IPS DF 6.9 (cell line): ENCODE results near the gene MEA1.

Source experiments
- DNase-seq: peaks from one replicate; pipeline ENCODE4 v3.0.0-alpha.2; 2013; ENCODE audit warnings: low read depth, low spot score
- H3K27ac ChIP-seq: one replicate; pipeline ENCODE4 v1.5.1; 2013; ENCODE audit warnings: low read length, control low read depth
- H3K27me3 ChIP-seq: 2 replicates; pipeline ENCODE4 v1.6.1; 2013; ENCODE audit warnings: mild to moderate bottlenecking, low read length; ENCODE audit not compliant: control insufficient read depth, insufficient read depth
- H3K36me3 ChIP-seq: 2 replicates; pipeline ENCODE4 v1.6.1; 2013; ENCODE audit warnings: low read length; ENCODE audit not compliant: control insufficient read depth, insufficient read depth
- H3K4me1 ChIP-seq: 2 replicates; pipeline ENCODE4 v1.6.1; 2013; ENCODE audit warnings: low read length; ENCODE audit not compliant: control insufficient read depth, insufficient read depth
- H3K4me3 ChIP-seq: 2 replicates; pipeline ENCODE4 v1.5.1; 2013; ENCODE audit warnings: mild to moderate bottlenecking, low read length
- H3K9me3 ChIP-seq: 2 replicates; pipeline ENCODE4 v1.6.1; 2013; ENCODE audit warnings: low read length, inconsistent platforms; ENCODE audit not compliant: control insufficient read depth, insufficient read depth
- WGBS: extraction: QIAGEN DNeasy Blood & Tissue Kit; methylation state at CpG from one replicate; pipeline ENCODE4 v1.1.7; 2013; ENCODE audit warnings: mixed read lengths, missing lambda C conversion rate; ENCODE audit not compliant: insufficient read length, insufficient coverage; 5-methylcytosine and 5-hydroxymethylcytosine counted together

Gene MEA1

DNA sequence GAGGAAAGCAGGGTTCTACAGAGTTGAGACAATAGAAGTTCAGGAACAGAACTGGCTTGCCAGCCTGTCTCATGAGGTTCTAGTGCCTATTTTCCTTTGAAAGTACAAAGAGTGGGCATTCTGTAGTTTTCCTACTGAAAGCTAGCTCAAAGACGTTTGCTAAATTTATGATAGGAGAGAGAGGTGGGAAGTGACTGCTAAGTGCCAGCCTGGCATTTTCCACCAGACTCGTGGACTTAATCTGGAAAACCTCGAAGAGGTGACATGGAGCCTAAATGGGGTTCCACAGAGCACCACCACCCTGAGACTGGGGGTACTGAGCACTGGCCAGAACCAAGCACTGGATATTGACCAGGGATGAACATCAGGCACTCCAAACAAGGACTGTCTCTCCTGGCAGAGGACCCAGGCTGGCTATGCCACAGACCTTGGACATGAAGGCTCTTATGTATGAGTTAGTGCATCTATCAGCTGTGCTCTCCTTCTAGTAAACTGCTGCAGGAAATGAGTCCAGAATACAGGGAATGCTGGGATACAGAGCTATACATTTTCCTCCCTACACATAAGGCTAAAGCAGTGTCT, 41.9 kb downstream of the MEA1 start:
- Histone ChIP-seq H3K36me3 (peaks cover 3% of the 10 kb centered on the region; the same call in 1 of the 2 replicates), H3K9me3 (no peaks in the 10 kb centered on the region), H3K27ac (no peak overlapping the region), H3K4me1 (no peaks in the 10 kb centered on the region), H3K27me3 (no peaks in the 10 kb centered on the region), H3K4me3 (no peak overlapping the region)
- no CpG with 5 or more reads among the region's 3 CpGs for WGBS
- no peak for DNase-seq

DNA sequence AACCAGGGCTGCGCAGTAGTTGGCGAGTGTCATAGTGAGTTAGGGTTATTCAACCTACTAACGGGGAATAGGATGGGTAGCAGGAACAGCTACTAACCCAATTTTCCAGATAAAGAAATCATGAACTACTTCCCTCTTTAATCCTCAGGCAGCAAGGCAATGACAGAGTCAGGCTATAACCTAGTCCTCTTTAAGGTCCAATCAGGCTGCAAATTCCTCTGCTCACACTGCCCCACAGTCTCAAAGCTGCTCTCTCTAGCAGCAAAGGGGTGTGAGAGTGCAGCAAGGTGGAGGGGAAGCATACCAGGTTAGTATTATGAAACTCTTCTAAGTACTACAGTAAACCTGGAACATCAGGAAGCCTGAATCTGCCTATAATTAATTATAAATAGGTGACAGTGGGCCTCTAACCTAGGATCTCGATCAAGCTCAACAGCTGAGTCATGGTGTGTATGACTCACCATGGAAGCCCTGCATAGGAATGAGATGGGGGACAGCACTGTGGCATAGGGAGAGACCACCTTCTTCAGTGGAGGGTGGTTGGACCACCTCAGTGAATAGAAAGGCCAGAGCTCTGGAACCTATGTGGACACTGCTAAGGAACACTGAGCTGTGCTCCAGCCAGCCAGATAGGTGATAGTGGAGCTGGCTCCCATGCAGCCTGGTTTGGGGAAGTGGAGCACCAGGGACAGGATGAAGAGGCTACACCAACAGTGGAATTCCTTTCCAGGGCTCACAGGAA, 42.7 kb downstream of the MEA1 start:
- H3K4me3 ChIP-seq, result no peak overlapping the region
- H3K9me3 ChIP-seq, result no peaks in the 10 kb centered on the region
- H3K4me1 ChIP-seq, result no peaks in the 10 kb centered on the region
- DNase-seq, result no peak
- WGBS, result no CpG with 5 or more reads among the region's 4 CpGs
- H3K27me3 ChIP-seq, result no peaks in the 10 kb centered on the region
- H3K27ac ChIP-seq, result no peak overlapping the region
- peaks cover 3% of the 10 kb centered on the region; the same call in 1 of the 2 replicates for H3K36me3 ChIP-seq

DNA sequence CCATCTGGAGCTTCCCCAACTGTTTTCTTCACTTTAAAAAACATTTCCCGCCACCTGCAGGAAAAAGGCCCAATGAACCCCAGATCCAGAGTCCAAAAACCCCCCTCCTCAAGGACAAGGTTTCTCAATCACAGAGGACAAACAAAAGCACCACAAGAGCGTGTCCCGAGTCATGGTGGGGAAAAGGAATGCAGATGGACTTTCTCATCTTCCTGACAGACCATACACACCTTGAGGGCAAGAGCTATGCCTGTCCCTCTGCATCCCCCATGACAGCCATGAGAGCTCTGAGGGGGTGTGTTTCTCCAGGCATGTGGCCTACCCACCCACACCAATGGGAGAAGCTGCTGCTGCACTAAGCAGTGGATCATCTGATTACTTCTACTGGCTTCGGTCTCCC, 43.8 kb downstream of the MEA1 start:
- Histone ChIP-seq H3K27me3 (no peaks in the 10 kb centered on the region), H3K4me1 (no peaks in the 10 kb centered on the region), H3K4me3 (no peak overlapping the region), H3K36me3 (peaks cover 3% of the 10 kb centered on the region; the same call in 1 of the 2 replicates), H3K27ac (no peak overlapping the region), H3K9me3 (no peaks in the 10 kb centered on the region)
- no peak for DNase-seq
- WGBS, result no CpG with 5 or more reads among the region's 4 CpGs

DNA sequence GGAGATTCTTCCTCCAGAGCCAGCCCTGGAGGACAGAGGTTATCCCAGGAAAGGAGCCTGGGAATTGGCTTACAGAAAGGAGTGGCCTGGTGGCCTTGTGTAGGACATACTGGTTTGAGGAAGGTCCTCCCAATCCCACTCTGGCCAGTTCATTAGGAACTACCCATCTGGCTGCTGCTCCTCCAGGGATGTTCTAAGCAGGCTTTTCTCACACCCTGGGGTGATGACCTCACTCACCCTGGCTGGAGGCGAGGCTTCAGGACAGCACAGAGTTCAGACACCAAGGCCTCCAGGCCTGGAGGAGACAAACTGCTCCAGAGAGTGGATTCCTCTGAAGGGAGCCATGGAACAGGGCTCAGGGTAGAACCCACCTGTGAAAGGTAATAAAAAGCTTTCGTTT, 44.3 kb downstream of the MEA1 start:
- no peaks in the 10 kb centered on the region for H3K9me3 ChIP-seq
- H3K27ac ChIP-seq, result no peak overlapping the region
- no peaks in the 10 kb centered on the region for H3K27me3 ChIP-seq
- no peak overlapping the region for H3K4me3 ChIP-seq
- peaks cover 3% of the 10 kb centered on the region; the same call in 1 of the 2 replicates for H3K36me3 ChIP-seq
- no CpG with 5 or more reads among the region's 2 CpGs for WGBS
- H3K4me1 ChIP-seq, result no peaks in the 10 kb centered on the region
- DNase-seq, result no peak

DNA sequence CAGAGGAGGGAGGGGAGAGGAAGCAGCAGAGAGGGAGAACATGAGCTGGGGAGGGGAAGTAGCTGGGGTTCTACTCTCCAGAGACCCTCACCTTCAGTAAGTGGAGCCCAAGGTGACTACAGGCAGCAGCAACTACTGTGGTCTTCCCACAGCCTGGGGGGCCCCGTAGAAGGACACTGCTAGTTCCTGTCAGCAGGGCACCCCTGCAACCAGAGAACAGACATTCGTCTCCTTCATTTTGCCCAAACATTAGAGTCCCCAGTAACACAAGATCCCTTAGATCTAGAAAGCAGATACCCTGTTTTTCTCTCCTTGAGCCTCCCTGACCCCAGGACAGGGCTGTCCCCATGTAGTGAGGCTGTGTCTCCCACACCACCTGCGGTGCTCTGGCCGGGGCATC, 45.0 kb downstream of the MEA1 start:
- H3K27me3 ChIP-seq, result no peaks in the 10 kb centered on the region
- H3K4me1 ChIP-seq, result no peaks in the 10 kb centered on the region
- WGBS, result no CpG with 5 or more reads among the region's 4 CpGs
- no peak for DNase-seq
- H3K27ac ChIP-seq, result no peak overlapping the region
- no peaks in the 10 kb centered on the region for H3K9me3 ChIP-seq
- no peak overlapping the region for H3K4me3 ChIP-seq
- peaks cover 3% of the 10 kb centered on the region; the same call in 1 of the 2 replicates for H3K36me3 ChIP-seq

DNA sequence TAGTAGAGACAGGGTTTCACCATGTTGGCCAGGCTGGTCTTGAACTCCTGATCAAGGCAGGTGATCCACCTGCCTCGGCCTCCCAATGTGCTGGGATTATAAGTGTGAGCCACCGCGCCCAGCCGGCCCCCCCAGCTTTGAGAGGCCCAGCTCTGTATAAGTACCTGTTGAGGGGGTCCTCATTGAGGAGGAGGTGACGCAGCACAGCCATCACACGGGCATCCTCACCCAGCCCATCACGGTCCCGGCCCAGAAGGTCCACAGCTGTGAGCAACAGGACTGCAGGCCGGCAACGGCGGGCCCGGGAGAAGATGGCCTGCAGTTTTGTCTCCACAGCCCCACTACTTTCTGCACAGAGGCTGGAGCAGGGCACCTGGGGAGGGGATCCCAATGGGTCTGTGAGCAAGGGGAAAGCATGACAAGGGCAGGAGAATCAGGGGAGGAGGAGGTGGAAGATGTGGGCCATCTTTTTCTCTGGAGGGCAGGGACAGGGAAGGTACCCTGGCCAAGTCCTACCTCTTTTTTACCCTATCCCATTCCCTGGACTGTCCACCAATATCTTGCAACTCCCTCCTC, 45.5 kb downstream of the MEA1 start:
- no CpG with 5 or more reads among the region's 12 CpGs for WGBS
- Histone ChIP-seq H3K27me3 (no peaks in the 10 kb centered on the region), H3K4me3 (no peak overlapping the region), H3K9me3 (no peaks in the 10 kb centered on the region), H3K4me1 (0 out of 2 replicates have a peak, but pooled peaks cover 2% of the 10 kb centered on the region), H3K27ac (no peak overlapping the region), H3K36me3 (peaks cover 3% of the 10 kb centered on the region; the same call in 1 of the 2 replicates)
- no peak for DNase-seq

DNA sequence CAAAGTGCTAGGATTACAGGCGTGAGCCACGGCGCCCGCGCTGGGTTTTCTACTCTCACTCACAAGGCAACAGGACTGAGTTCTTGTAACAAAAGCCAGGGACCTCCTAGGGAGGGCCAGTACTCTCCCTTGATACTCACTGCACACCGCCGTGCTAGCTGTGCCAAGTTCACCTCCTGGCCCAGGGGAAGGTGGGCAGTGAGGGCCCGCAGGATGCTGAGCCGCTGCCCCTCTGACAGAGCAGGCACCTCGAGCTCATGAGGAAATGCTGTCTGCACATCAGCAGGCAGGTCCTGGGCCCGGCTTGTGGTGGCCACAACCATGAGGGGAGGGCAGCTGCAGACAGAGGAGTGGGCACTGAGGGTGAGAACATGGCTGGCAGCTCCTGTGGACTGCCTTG, 46.5 kb downstream of the MEA1 start:
- H3K4me1 ChIP-seq, result 0 out of 2 replicates have a peak, but pooled peaks cover 2% of the 10 kb centered on the region
- H3K27me3 ChIP-seq, result no peaks in the 10 kb centered on the region
- H3K36me3 ChIP-seq, result peaks cover 3% of the 10 kb centered on the region; the same call in 1 of the 2 replicates
- DNase-seq, result no peak
- H3K9me3 ChIP-seq, result no peaks in the 10 kb centered on the region
- no peak overlapping the region for H3K4me3 ChIP-seq
- no peak overlapping the region for H3K27ac ChIP-seq
- no CpG with 5 or more reads among the region's 11 CpGs for whole genome bisulfite sequencing

DNA sequence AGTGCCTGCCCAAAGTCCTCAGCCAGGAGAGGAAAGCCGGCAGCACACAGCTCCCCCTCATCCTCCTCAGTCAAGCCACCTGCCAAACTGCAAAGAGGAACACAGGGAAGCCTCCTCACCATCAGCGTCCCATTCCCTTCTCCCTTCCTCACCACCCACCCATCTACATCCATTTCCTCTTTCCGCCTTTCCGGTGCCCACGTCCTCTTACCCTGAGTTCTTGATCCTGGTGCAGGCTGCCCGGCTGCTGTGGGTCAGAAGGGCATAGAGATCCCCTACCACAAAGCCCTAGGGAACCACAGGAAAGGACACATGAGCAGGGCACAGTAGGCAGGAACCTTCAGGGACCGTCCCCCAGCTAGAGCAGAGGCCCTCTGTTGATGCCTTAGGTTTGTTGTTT, 47.2 kb downstream of the MEA1 start:
- H3K9me3 ChIP-seq, result no peaks in the 10 kb centered on the region
- no peak overlapping the region for H3K27ac ChIP-seq
- no peak overlapping the region for H3K4me3 ChIP-seq
- no peak for DNase-seq
- WGBS, result 87% methylated on average over 3 of the region's 7 CpGs
- H3K36me3 ChIP-seq, result peaks cover 3% of the 10 kb centered on the region; the same call in 1 of the 2 replicates
- 0 out of 2 replicates have a peak, but pooled peaks cover 2% of the 10 kb centered on the region for H3K4me1 ChIP-seq
- H3K27me3 ChIP-seq, result no peaks in the 10 kb centered on the region

DNA sequence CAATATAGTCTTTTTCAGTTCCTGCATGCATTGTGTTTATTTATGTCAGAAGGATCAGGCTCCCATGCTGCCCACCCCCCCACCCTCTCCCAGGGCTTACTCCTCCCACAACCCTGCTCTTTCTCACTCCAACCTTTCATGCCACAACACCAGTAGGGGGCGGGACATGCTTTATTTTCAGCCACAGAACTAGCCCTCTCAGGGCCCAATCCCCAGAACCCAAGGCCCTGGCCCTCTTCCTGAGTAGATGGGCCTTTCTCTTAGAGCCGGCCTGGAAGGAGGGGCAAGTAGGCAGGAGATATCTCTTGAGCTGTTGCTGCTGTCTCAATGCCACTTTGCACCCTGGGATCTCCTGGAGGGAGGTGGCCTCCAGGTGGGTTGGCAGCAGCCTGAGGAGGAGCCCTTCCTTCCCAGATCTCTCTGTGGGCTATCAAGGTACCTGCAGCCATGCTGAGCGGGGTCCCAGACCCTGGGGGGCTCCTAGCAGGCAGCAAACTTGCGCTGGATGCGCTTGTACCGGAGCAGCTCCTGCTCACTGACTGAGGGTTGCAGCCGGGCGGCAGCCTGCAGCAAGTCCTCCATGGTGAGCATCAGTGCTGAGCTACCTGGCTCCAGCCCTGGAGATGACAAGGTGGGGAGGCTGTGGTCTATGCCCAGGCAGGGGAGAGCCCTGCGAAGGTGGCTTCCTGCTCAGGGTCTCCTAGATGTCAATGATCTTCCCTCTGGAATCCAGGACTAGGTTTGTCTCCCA, 49.7 kb downstream of the MEA1 start:
- DNase-seq, result peak; percentile 82
- H3K36me3 ChIP-seq, result peaks cover 3% of the 10 kb centered on the region; the same call in 1 of the 2 replicates
- WGBS, result no CpG with 5 or more reads among the region's 9 CpGs

More for the DNA sequence above, 49.7 kb downstream of the MEA1 start:
- no peak overlapping the region for H3K27ac ChIP-seq
- no peaks in the 10 kb centered on the region for H3K27me3 ChIP-seq
- no peaks in the 10 kb centered on the region for H3K9me3 ChIP-seq
- H3K4me3 ChIP-seq, result no peak overlapping the region
- peaks cover 4% of the 10 kb centered on the region; the same call in 1 of the 2 replicates for H3K4me1 ChIP-seq
